Gastrocnemius medialis (tissue), 4 donors: ENCODE results near the gene GRID1. TPM values are rescaled to one million over a fixed set of nuclear protein-coding genes. Genes with fewer than 3 reads are reported as not detected.

Source experiments
- ATAC-seq, 2 donors: fragments of 150-250 bp; one replicate each; pipeline ENCODE4 v1.9.1; 2016
- DNase-seq, 2 donors: peaks; one replicate each; pipeline ENCODE4 v3.0.0-alpha.2; 2019
- H3K27ac ChIP-seq, 4 donors: fragments of 200-600 bp; sonication (generic); 1 replicate in 1 of 4; 2 replicates in 3 of 4; pipeline ENCODE4 v1.5.1; 2016 to 2018; ENCODE audit warnings: mild to moderate bottlenecking in 2 of 4, moderate library complexity in 1 of 4
- H3K27me3 ChIP-seq, 3 donors: fragments of 200-600 bp; sonication (generic) in 2 of 3; 1 replicate in 1 of 3; 2 replicates in 2 of 3; pipeline versions ENCODE4 v1.5.1 to v1.6.0; 2016 to 2019; ENCODE audit warnings: mild to moderate bottlenecking in 1 of 3, moderate library complexity in 1 of 3
- H3K36me3 ChIP-seq, 2 donors: fragments of 200-600 bp; sonication (generic) in 1 of 2; one replicate each; pipeline ENCODE4 v1.5.1; 2017 to 2018
- H3K4me1 ChIP-seq, 2 donors: fragments of 200-600 bp; sonication (generic) in 1 of 2; one replicate each; pipeline ENCODE4 v1.5.1; 2016 to 2017; ENCODE audit warnings: mild to moderate bottlenecking in 2 of 2
- H3K4me3 ChIP-seq, 4 donors: fragments of 200-600 bp; sonication (generic) in 3 of 4; 1 replicate in 1 of 4; 2 replicates in 3 of 4; pipeline ENCODE4 v1.5.1; 2016 to 2019; ENCODE audit warnings: mild to moderate bottlenecking in 2 of 4
- H3K9me3 ChIP-seq, 3 donors: fragments of 200-600 bp; sonication (generic) in 2 of 3; 1 replicate in 1 of 3; 2 replicates in 2 of 3; pipeline ENCODE4 v1.5.1; 2016 to 2019
- CTCF ChIP-seq, 5 experiments: fragments of 450-650 bp in 3 of 5; fragments of 200-600 bp in 2 of 5; sonication (generic) in 2 of 5; IDR thresholded peaks in 4 of 5; conservative IDR thresholded peaks in 1 of 5; 1 replicate in 4 of 5; 2 replicates in 1 of 5; pipeline ENCODE4 v1.5.1; 2016 to 2019; ENCODE audit warnings: antibody characterized with exemption in 5 of 5, mild to moderate bottlenecking in 3 of 5, moderate library complexity in 3 of 5
- POLR2A ChIP-seq, 2 donors: fragments of 450-650 bp; IDR thresholded peaks; one replicate each; pipeline ENCODE4 v1.6.1; 2017; ENCODE audit warnings: antibody characterized with exemption in 2 of 2, mild to moderate bottlenecking in 2 of 2, moderate library complexity in 2 of 2
- in situ Hi-C, 4 donors: fragments of 200-750 bp; cut with MboI; loops; one replicate each; pipeline versions ENCODE4 v1.15.0 to v1.8.0; 2017; ENCODE audit warnings: low sequenced_read_pairs in 4 of 4
- intact Hi-C: fragments of 100-400 bp; cut with DNase I; formaldehyde crosslinking; loops from one replicate; pipeline ENCODE4 v1.15.1; 2023; ENCODE audit warnings: low total_unique reads
- total RNA-seq, 4 donors: library from RNA; depleted of rRNA; stranded (reverse); fragments of >200 nt; gene quantifications; one replicate each; pipeline versions ENCODE4 v1.1.0 to v1.2.3, GENCODE V29; 2016

The GRID1 gene
- total RNA-seq, 4 donors from 2014 or later = 0.17 to 1.4 (median 0.79) TPM

- Histone ChIP-seq H3K9me3 (no peaks in the 10 kb centered on the region), H3K4me1 (no peaks in the 10 kb centered on the region), H3K27ac (no peak overlapping the region), H3K36me3 (no peaks in the 10 kb centered on the region), H3K4me3 (no peak overlapping the region), H3K27me3 (peaks cover 0 to 3% (median 0%) of the 10 kb centered on the region in 3 donors)
- intact Hi-C loops = no loop called here
- TF ChIP-seq CTCF (IDR thresholded peaks at IDR 0.05 in 4 of 5, conservative IDR thresholded peaks at IDR 0.05 in 1 of 5) (no peak), POLR2A (IDR thresholded peaks at IDR 0.05) (no peak)
- DNase-seq (no peak), ATAC-seq (no peak)
- in situ Hi-C loops = no loop called here
Measured at GRCh38 chr10:86349474-86349873, 17.1 kb downstream of the GRID1 start.

GRCh38 chr10:86348321-86349210 is 18.0 kb downstream of the GRID1 start:
- no peaks in the 10 kb centered on the region for H3K9me3 ChIP-seq
- H3K27me3 ChIP-seq = peaks cover 0 to 7% (median 0%) of the 10 kb centered on the region in 3 donors
- no peak overlapping the region for H3K4me3 ChIP-seq
- DNase-seq (no peak), ATAC-seq (no peak)
- in situ Hi-C loops = no loop called here
- no peaks in the 10 kb centered on the region for H3K4me1 ChIP-seq
- intact Hi-C loops = no loop called here
- H3K27ac ChIP-seq = no peak overlapping the region
- no peaks in the 10 kb centered on the region for H3K36me3 ChIP-seq
- TF ChIP-seq CTCF (IDR thresholded peaks at IDR 0.05 in 4 of 5, conservative IDR thresholded peaks at IDR 0.05 in 1 of 5) = no peak

- TF ChIP-seq POLR2A (IDR thresholded peaks at IDR 0.05) = no peak
- TF ChIP-seq CTCF (IDR thresholded peaks at IDR 0.05 in 4 of 5, conservative IDR thresholded peaks at IDR 0.05 in 1 of 5) = no peak
- Histone ChIP-seq H3K9me3 (no peaks in the 10 kb centered on the region), H3K36me3 (no peaks in the 10 kb centered on the region), H3K27me3 (peaks cover 0 to 7% (median 0%) of the 10 kb centered on the region in 3 donors), H3K4me1 (no peaks in the 10 kb centered on the region), H3K27ac (no peak overlapping the region), H3K4me3 (no peak overlapping the region)
- in situ Hi-C loops (no loop called here), intact Hi-C loops (no loop called here)
- no peak for ATAC-seq
- no peak for DNase-seq
Measured at GRCh38 chr10:86347856-86348255, 18.7 kb downstream of the GRID1 start.

GRCh38 chr10:86346799-86347665 is 19.6 kb downstream of the GRID1 start:
- TF ChIP-seq POLR2A (IDR thresholded peaks at IDR 0.05) (no peak), CTCF (IDR thresholded peaks at IDR 0.05 in 4 of 5, conservative IDR thresholded peaks at IDR 0.05 in 1 of 5) (no peak)
- H3K4me1 ChIP-seq = no peaks in the 10 kb centered on the region
- H3K27me3 ChIP-seq = peaks cover 0 to 5% (median 0%) of the 10 kb centered on the region in 3 donors
- H3K9me3 ChIP-seq = no peaks in the 10 kb centered on the region
- H3K27ac ChIP-seq = no peak overlapping the region
- in situ Hi-C loops (no loop called here), intact Hi-C loops (no loop called here)
- ATAC-seq (no peak), DNase-seq (no peak)
- H3K4me3 ChIP-seq = no peak overlapping the region
- H3K36me3 ChIP-seq = no peaks in the 10 kb centered on the region
